HPDE6-E6E7 (cell line): ENCODE results near the gene PPIL6.
"Not testable (repeated sequence)": the region's sequence is repeated elsewhere in the genome, so short reads cannot be mapped to it uniquely, and the experiment has no call there.

ENCODE experiments used
- DNase-seq: peaks from one replicate; pipeline ENCODE4 v3.0.0; 2011; ENCODE audit warnings: missing footprints; ENCODE audit errors: extremely low spot score

The PPIL6 gene

GRCh38 chr6:109396046-109396718 is 44.2 kb downstream of the PPIL6 start:
- no peak for DNase-seq

- DNase-seq = peak; percentile 46
These were observed 46.5 kb downstream of the PPIL6 start for GRCh38 chr6:109393886-109394281.

- no peak for DNase-seq
These were observed 47.1 kb downstream of the PPIL6 start for GRCh38 chr6:109393157-109393885.

GRCh38 chr6:109389650-109390274 is 50.7 kb downstream of the PPIL6 start:
- no peak for DNase-seq

GRCh38 chr6:109388265-109388664 is 52.2 kb downstream of the PPIL6 start:
- no peak for DNase-seq

- DNase-seq = no peak
These were observed 56.9 kb downstream of the PPIL6 start for GRCh38 chr6:109383438-109383940.

GRCh38 chr6:109382576-109383437 is 57.6 kb downstream of the PPIL6 start:
- peak; percentile 91 for DNase-seq

GRCh38 chr6:109381747-109382575 is 58.5 kb downstream of the PPIL6 start, which contains the start of gene CD164:
Gene CD164 (minus strand): TSS chr6:109382467. CDS start chr6:109382378, 89 bp downstream.
- DNase-seq = peak; percentile 89

- no peak for DNase-seq
These were observed 59.2 kb downstream of the PPIL6 start for GRCh38 chr6:109381061-109381746.

- DNase-seq = no peak
These were observed 60.7 kb downstream of the PPIL6 start for GRCh38 chr6:109379711-109380110.

- no peak for DNase-seq
These were observed 62.7 kb downstream of the PPIL6 start for GRCh38 chr6:109377717-109378116.

GRCh38 chr6:109374326-109374892 is 66.0 kb downstream of the PPIL6 start:
- DNase-seq = no peak

GRCh38 chr6:109373762-109374161 is 66.7 kb downstream of the PPIL6 start:
- DNase-seq = no peak

GRCh38 chr6:109373331-109373730 is 67.1 kb downstream of the PPIL6 start:
- no peak for DNase-seq

- no peak for DNase-seq
These were observed 68.3 kb downstream of the PPIL6 start for GRCh38 chr6:109372130-109372529.

- no peak for DNase-seq
These were observed 69.6 kb downstream of the PPIL6 start for GRCh38 chr6:109370792-109371191.

- no peak for DNase-seq
These were observed 70.1 kb downstream of the PPIL6 start for GRCh38 chr6:109370336-109370735.

GRCh38 chr6:109369728-109370127 is 70.7 kb downstream of the PPIL6 start:
- no peak for DNase-seq

GRCh38 chr6:109364382-109365078 is 75.9 kb downstream of the PPIL6 start:
- DNase-seq = not testable (repeated sequence)
